ENCODE data around the gene ARMH3.
"Not testable (repeated sequence)": the region's sequence is repeated elsewhere in the genome, so short reads cannot be mapped to it uniquely, and the experiment has no call there.

Gene ARMH3

GRCh38 chr10:101993651-101994200, 62.2 kb downstream of the ARMH3 start:
- TF ChIP-seq CTCF (IDR thresholded peaks at IDR 0.05; ENCODE audit: extremely low read depth, insufficient read depth, missing control alignments), result no peak
- no peak for DNase-seq (ENCODE audit: low spot score)
- in situ Hi-C loops (cut with MboI; ENCODE audit: low pct_unique_long_range_greater_than_20kb, low sequenced_read_pairs, unreplicated experiment), result no loop called here

GRCh38 chr10:101993221-101993620, 62.8 kb downstream of the ARMH3 start:
- TF ChIP-seq CTCF (IDR thresholded peaks at IDR 0.05; ENCODE audit: extremely low read depth, insufficient read depth, missing control alignments), result no peak
- no peak for DNase-seq (ENCODE audit: low spot score)
- in situ Hi-C loops (cut with MboI; ENCODE audit: low pct_unique_long_range_greater_than_20kb, low sequenced_read_pairs, unreplicated experiment), result no loop called here

GRCh38 chr10:101987136-101987535, 68.8 kb downstream of the ARMH3 start:
- no peak for DNase-seq (ENCODE audit: low spot score)
- in situ Hi-C loops (cut with MboI; ENCODE audit: low pct_unique_long_range_greater_than_20kb, low sequenced_read_pairs, unreplicated experiment), result no loop called here
- TF ChIP-seq CTCF (IDR thresholded peaks at IDR 0.05; ENCODE audit: extremely low read depth, insufficient read depth, missing control alignments), result no peak

- in situ Hi-C loops (cut with MboI; ENCODE audit: low pct_unique_long_range_greater_than_20kb, low sequenced_read_pairs, unreplicated experiment), result no loop called here
- no peak for TF ChIP-seq CTCF (IDR thresholded peaks at IDR 0.05; ENCODE audit: extremely low read depth, insufficient read depth, missing control alignments)
- DNase-seq (ENCODE audit: low spot score), result no peak
Observed at GRCh38 chr10:101986624-101986971, 69.4 kb downstream of the ARMH3 start.

GRCh38 chr10:101980677-101981076, 75.3 kb downstream of the ARMH3 start:
- in situ Hi-C loops (cut with MboI; ENCODE audit: low pct_unique_long_range_greater_than_20kb, low sequenced_read_pairs, unreplicated experiment); DNase-seq (ENCODE audit: low spot score): not testable (repeated sequence)

GRCh38 chr10:101974091-101974971, 81.6 kb downstream of the ARMH3 start:
- no peak for DNase-seq (ENCODE audit: low spot score)
- in situ Hi-C loops (cut with MboI; ENCODE audit: low pct_unique_long_range_greater_than_20kb, low sequenced_read_pairs, unreplicated experiment), result no loop called here
- TF ChIP-seq CTCF (IDR thresholded peaks at IDR 0.05; ENCODE audit: extremely low read depth, insufficient read depth, missing control alignments), result no peak

GRCh38 chr10:101972761-101973160, 83.2 kb downstream of the ARMH3 start:
- no peak for TF ChIP-seq CTCF (IDR thresholded peaks at IDR 0.05; ENCODE audit: extremely low read depth, insufficient read depth, missing control alignments)
- peak; percentile 55 for DNase-seq (ENCODE audit: low spot score)
- in situ Hi-C loops (cut with MboI; ENCODE audit: low pct_unique_long_range_greater_than_20kb, low sequenced_read_pairs, unreplicated experiment), result no loop called here
